Right atrium auricular region (tissue), 2 donors: ENCODE measurements around the gene COQ4. TPM values are rescaled to one million over a fixed set of nuclear protein-coding genes. Genes with fewer than 3 reads are reported as not detected.

ENCODE experiments used
- DNase-seq: peaks from one replicate; pipeline ENCODE4 v3.0.0-alpha.2; 2019; ENCODE audit warnings: low spot score
- H3K27ac ChIP-seq, 2 donors: fragments of 200-600 bp; sonication (generic); 1 replicate in 1 of 2; 2 replicates in 1 of 2; pipeline ENCODE4 v1.5.1; 2016 to 2019
- H3K27me3 ChIP-seq, 2 donors: fragments of 200-600 bp; sonication (generic); one replicate each; pipeline versions ENCODE4 v1.5.1 to v1.6.0; 2017 to 2019
- H3K36me3 ChIP-seq: fragments of 200-600 bp; sonication (generic); one replicate; pipeline ENCODE4 v1.5.1; 2016
- H3K4me1 ChIP-seq, 2 donors: fragments of 200-600 bp; sonication (generic); one replicate each; pipeline versions ENCODE4 v1.5.1 to v1.6.0; 2017 to 2019
- H3K4me3 ChIP-seq, 2 donors: fragments of 200-600 bp; sonication (generic); 1 replicate in 1 of 2; 2 replicates in 1 of 2; pipeline ENCODE4 v1.5.1; 2017 to 2019; ENCODE audit warnings: mild to moderate bottlenecking in 1 of 2, moderate library complexity in 1 of 2
- H3K9me3 ChIP-seq, 2 donors: fragments of 200-600 bp; sonication (generic); one replicate each; pipeline ENCODE4 v1.5.1; 2019
- CTCF ChIP-seq, 2 donors: fragments of 200-600 bp; sonication (generic); IDR thresholded peaks; one replicate each; pipeline ENCODE4 v1.5.1; 2019; ENCODE audit warnings: antibody characterized with exemption in 2 of 2
- total RNA-seq, 2 donors: library from RNA; depleted of rRNA; stranded (reverse); fragments of >200 nt; gene quantifications; one replicate each; pipeline ENCODE4 v1.1.0, GENCODE V29; 2016

The COQ4 gene
- total RNA-seq, 2 donors from 2014 or later, result 31.4 to 33.6 TPM

GRCh38 chr9:128280084-128280622, 42.5 kb upstream of the COQ4 start:
- peaks cover 0 to 25% of the 10 kb centered on the region in 2 donors for H3K4me1 ChIP-seq
- no peak overlapping the region for H3K27ac ChIP-seq
- no peaks in the 10 kb centered on the region for H3K27me3 ChIP-seq
- peaks cover under 1% of the 10 kb centered on the region for H3K36me3 ChIP-seq
- no peak for TF ChIP-seq CTCF (IDR thresholded peaks at IDR 0.05)
- H3K4me3 ChIP-seq, result no peak overlapping the region
- no peaks in the 10 kb centered on the region for H3K9me3 ChIP-seq
- no peak for DNase-seq

- peaks cover 0 to 20% of the 10 kb centered on the region in 2 donors for H3K4me1 ChIP-seq
- no peak for DNase-seq
- TF ChIP-seq CTCF (IDR thresholded peaks at IDR 0.05), result no peak
- H3K27ac ChIP-seq, result no peak overlapping the region
- no peak overlapping the region for H3K4me3 ChIP-seq
- H3K36me3 ChIP-seq, result peaks cover 18% of the 10 kb centered on the region
- no peaks in the 10 kb centered on the region for H3K9me3 ChIP-seq
- H3K27me3 ChIP-seq, result no peaks in the 10 kb centered on the region
These were observed 40.1 kb upstream of the COQ4 start for GRCh38 chr9:128282500-128282899.

- Histone ChIP-seq H3K27ac (no peak overlapping the region), H3K4me3 (no peak overlapping the region), H3K4me1 (peaks cover 0 to 7% of the 10 kb centered on the region in 2 donors), H3K9me3 (no peaks in the 10 kb centered on the region), H3K27me3 (no peaks in the 10 kb centered on the region), H3K36me3 (peaks cover 18% of the 10 kb centered on the region)
- TF ChIP-seq CTCF (IDR thresholded peaks at IDR 0.05), result no peak
- no peak for DNase-seq
These were observed 37.4 kb upstream of the COQ4 start for GRCh38 chr9:128285033-128285784.

- DNase-seq, result no peak
These were observed 36.2 kb upstream of the COQ4 start for GRCh38 chr9:128286440-128286839.

GRCh38 chr9:128288273-128289004, 34.2 kb upstream of the COQ4 start:
- peaks cover 18% of the 10 kb centered on the region for H3K36me3 ChIP-seq
- H3K27me3 ChIP-seq, result no peaks in the 10 kb centered on the region
- no peak for DNase-seq
- H3K4me3 ChIP-seq, result no peak overlapping the region
- no peak overlapping the region for H3K27ac ChIP-seq
- no peak for TF ChIP-seq CTCF (IDR thresholded peaks at IDR 0.05)
- H3K4me1 ChIP-seq, result peaks cover 0 to 7% of the 10 kb centered on the region in 2 donors
- no peaks in the 10 kb centered on the region for H3K9me3 ChIP-seq

More at GRCh38 chr9:128286440-128286839, 36.2 kb upstream of the COQ4 start:
- H3K4me3 ChIP-seq, result no peak overlapping the region
- no peaks in the 10 kb centered on the region for H3K9me3 ChIP-seq
- peaks cover 18% of the 10 kb centered on the region for H3K36me3 ChIP-seq
- TF ChIP-seq CTCF (IDR thresholded peaks at IDR 0.05), result no peak
- H3K27me3 ChIP-seq, result no peaks in the 10 kb centered on the region
- no peak overlapping the region for H3K27ac ChIP-seq
- H3K4me1 ChIP-seq, result peaks cover 0 to 7% of the 10 kb centered on the region in 2 donors
